AG08396 (cell line): ENCODE measurements around the gene CPEB4.

ENCODE experiments used
- DNase-seq: peaks from one replicate; pipeline ENCODE4 v3.0.0; 2012; ENCODE audit warnings: low spot score, mixed read lengths

CPEB4 gene

GRCh38 chr5:173915310-173916014, 27.3 kb downstream of the CPEB4 start:
- no peak for DNase-seq

- no peak for DNase-seq
Measured at GRCh38 chr5:173916233-173916632, 28.1 kb downstream of the CPEB4 start.

DNA sequence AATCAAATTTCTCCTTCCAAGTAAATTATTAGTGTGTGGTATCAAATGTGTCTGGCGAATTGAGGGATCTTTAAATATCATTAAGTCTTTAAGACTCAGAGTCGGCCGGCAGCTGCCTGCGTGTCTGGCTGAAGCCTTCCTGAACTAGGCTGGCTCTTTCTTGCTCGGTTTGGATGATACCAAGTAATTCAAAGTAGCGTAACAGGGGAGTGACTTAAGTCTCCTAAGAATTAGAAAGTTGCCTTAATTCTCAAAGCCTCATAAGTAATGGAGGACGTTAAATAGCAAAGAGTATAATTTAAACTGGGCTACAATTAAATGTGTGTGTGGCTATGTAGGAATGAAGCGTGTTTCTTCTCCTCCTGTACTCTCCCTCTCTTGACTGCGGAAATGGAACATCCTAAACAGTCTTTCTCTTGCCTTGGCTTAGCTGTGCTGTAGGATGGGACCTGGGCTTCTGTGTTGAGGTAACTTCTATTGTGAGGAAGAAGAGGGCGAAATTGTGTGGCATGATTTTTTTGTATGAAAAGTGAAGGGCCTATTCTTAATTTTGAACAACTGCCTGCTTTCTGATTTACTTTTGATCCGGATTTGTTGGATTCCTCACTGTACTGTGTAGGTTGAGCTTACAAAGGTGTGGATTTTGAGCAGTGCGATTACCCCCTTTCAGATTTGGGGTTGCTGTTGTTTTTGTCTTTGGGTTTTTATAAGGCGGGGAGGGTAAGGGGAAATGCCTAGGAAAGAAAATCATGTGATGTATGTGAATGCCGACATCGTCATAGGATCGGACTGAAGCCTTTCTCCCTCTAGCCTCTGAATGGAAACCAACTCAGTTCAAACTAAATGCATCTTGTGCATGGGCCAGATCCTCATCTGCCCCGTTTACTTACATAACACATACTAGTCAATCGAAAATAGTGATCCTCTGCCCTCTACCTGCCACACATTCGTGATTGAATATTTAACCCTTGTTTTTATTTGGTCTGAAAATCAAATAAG, 29.9 kb downstream of the CPEB4 start:
- peak; percentile 71 for DNase-seq

GRCh38 chr5:173919443-173919842, 31.3 kb downstream of the CPEB4 start:
- DNase-seq, result no peak

- no peak for DNase-seq
Measured at GRCh38 chr5:173920024-173920753, 32.0 kb downstream of the CPEB4 start.

- no peak for DNase-seq
Measured at GRCh38 chr5:173920866-173921555, 32.9 kb downstream of the CPEB4 start.

DNA sequence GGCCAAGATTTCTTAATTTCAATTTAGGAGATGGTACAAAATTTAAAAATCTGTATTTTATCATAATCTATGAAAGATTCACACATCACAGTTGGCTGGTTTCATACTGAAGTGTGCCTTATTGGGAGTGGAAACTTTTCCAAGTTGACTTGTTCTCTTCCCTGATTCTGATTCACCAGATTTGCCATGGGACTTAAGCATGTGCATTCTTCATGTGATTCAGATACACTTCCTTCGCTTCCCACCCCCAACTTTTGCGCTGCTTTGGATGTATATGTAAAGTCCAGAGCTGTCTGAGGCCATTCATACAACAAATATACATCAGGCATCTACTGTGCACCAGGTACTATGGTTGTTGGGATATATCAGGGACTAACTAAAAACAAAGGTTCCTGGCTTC, 34.4 kb downstream of the CPEB4 start:
- no peak for DNase-seq

DNA sequence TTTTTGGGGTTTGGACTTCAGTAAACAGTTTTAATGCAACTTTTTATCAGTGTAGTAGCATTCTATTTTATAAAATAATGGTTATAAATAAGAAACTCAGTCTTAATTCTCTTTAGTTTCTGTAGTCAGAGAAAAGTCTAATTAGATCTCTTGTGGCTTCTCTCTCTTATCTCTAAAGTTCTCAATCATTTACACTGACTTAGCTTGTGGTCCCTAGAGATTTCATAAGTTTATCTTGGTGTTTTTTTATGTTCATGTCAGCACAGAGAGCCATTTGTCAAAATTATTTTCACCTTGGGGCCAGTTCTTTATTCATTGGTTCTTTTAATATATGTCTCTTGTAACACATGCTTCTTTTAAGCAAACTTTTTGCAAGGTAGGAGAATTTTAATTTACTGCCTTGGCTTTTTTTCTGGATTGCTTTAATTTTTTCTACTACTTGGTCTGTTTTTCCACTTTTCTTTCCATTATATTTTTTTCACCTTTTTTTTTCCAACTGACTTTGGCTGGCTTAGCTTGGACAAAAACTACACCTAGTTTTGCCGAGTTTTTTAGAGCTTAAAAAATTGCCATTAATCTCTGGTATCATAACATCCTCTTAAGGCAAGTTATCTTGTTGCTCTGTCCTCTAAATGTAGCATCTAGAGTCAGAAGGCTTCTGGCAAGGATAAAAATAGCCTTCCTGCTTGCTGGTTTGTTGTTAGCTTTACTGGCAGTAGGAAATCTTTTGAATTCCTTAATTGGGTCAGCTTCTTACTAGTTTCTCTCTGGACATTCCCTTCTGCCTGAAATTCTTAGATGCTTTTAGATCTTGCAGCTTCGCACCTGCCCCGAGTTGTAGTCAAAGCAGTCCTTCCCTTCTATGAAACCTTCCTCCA, 35.3 kb downstream of the CPEB4 start:
- peak; percentile 8 for DNase-seq

GRCh38 chr5:173924899-173925298, 36.8 kb downstream of the CPEB4 start:
- DNase-seq, result no peak

DNA sequence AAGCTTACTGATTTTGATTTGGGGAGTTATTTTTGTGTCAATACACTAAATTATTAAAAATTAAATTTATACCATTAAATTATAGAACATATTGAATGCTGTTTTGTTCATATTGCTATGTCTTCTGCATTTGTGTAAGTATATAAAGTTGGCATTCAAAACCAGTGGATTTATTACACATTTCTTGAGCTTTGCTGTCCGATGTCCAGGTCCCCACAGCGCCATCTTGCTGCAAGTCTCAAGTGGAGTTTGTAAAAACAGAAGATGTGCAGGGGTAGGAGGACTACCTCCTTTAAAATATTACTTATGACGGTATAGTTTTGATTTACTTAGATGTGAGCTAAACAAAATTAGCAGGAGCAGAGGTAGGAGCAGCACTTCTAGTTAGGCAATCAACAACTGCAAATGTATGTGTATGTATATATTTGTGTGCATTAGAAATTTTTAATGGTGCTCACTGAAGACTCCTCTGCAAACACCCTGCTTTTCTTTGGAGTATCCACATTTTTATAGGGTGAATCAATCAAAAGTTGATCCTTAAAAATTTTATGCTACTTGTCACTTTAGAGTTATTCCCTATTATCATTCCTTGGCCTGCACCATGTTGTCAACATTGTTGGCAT, 37.4 kb downstream of the CPEB4 start:
- peak; percentile 9 for DNase-seq

DNA sequence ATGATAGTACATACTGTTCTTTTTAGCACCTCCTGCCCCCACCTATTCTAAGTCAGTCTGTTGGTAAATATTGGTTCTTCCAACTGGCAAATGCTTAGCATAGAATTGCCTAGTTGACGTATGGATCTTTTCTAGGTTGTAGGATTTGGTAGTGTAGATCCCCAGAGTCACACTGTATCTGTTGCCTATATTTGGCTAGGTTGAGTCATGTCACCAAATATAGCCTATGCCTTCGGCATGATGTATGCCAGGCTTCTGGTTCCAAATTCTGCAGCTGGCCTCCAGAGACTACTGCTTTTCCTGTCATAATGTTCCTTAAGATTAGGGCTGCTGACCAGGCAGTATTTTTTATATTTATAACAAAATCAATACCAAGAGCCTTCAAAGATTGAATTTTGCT, 38.2 kb downstream of the CPEB4 start:
- DNase-seq, result peak; percentile 22

- DNase-seq, result no peak
Measured at GRCh38 chr5:173928871-173929574, 40.9 kb downstream of the CPEB4 start.

- DNase-seq, result no peak
Measured at GRCh38 chr5:173932695-173933139, 44.6 kb downstream of the CPEB4 start.

DNA sequence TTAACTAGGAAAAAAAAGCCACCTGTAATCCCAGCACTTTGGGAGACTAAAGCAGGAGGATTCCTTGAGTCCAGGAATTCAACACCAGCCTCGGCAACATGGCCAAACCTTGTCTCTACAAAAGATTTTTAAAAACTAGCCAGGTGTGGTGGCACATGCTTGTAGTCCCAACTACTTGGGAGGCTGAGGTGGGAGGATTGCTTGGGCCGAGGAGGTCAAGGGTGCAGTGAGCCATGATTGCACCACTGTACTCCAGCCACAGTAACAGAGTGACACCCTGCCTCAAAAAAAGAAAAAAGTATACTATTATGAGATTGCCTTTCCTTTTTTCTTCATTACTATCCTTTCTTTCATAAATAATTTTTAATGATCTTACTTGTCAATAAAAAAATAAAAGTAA, 45.8 kb downstream of the CPEB4 start:
- DNase-seq, result no peak

- no peak for DNase-seq
Measured at GRCh38 chr5:173935396-173935795, 47.2 kb downstream of the CPEB4 start.

DNA sequence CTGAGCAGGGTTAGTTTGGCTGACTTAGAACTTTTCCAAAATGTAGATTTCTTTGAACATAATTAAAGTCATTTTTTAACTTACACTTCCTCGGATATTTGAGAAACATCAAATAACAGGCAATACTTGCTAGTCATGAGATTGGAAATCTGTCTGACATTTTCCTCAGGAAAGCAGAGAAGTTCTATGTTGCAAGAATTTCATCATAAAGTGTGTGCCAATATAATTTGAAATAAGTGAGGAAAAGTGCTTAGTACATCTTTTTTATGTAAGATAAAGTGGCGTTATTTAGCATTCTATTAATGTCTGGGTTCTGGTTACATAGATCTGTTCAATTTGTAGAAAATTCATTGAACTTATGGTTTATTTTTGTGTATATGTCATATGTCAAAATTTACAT, 52.1 kb downstream of the CPEB4 start:
- no peak for DNase-seq

DNA sequence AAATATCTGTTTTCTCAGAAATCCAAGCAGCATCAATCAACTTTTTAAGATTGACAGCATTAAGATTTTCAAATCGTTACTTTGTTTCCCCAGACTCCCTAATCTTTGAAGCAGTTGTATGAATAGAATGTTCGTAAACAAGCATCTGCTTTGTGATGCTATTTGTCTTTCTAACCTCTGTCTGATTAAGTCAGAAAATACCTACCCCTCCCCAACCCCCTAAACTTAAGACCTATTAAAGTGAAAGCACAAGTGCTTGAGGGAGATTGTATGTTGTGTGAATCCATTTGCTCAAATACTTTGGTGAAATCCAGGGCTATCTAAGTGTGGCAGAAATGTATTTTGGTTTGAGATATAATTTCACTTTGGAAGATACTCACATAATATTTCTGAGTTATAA, 53.0 kb downstream of the CPEB4 start:
- no peak for DNase-seq

- no peak for DNase-seq
Measured at GRCh38 chr5:173941758-173942401, 53.7 kb downstream of the CPEB4 start.

DNA sequence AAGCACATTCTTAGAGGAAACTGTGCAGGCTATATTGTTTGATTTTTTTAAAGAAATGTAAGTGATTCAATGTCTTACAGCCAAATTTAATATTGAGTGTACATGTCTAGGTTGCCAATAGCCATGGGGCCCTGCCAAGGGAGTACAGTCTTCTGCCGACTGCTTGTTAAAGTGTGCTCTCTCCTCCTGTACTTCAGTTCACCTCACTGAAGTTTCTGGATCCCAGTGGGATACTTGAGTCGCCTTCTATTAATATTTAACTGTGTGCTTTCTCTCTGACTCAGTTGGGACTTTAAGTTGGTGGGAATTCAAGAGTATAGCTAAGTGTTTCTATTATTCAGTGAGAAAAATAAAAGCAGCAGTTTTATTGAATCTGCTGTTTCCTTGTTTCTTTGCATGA, 56.4 kb downstream of the CPEB4 start:
- DNase-seq, result no peak
